A549 (cell line): ENCODE measurements around the gene OPN1SW.

ENCODE experiments used
- BHLHE40 ChIP-seq: IDR thresholded peaks from 2 replicates; pipeline ENCODE4 v1.6.1; 2012; ENCODE audit warnings: low read depth, low read length, inconsistent platforms
- CHD2 ChIP-seq: fragments of 150-350 bp; IDR thresholded peaks from 2 replicates; pipeline ENCODE4 v1.6.1; 2014; ENCODE audit warnings: low read length; ENCODE audit not compliant: partially characterized antibody
- EP300 ChIP-seq, 2 experiments: fragments of >200 bp; sonication (Bioruptor Twin); formaldehyde crosslinking; IDR thresholded peaks; 2 replicates in 1 of 2; 3 replicates in 1 of 2; pipeline ENCODE4 v1.6.1; 2016 to 2017
- HDAC2 ChIP-seq: fragments of 200-600 bp; sonication (generic); IDR thresholded peaks from 2 replicates; pipeline ENCODE4 v1.6.1; 2016
- JUNB ChIP-seq: fragments of >200 bp; sonication (Bioruptor Twin); formaldehyde crosslinking; IDR thresholded peaks from 2 replicates; pipeline ENCODE4 v1.6.1; 2016
- KDM1A ChIP-seq: fragments of 200-600 bp; sonication (generic); IDR thresholded peaks from 2 replicates; pipeline ENCODE4 v1.6.1; 2016; ENCODE audit warnings: low read depth, mild to moderate bottlenecking
- MAZ ChIP-seq: fragments of 150-350 bp; IDR thresholded peaks from 2 replicates; pipeline ENCODE4 v1.6.1; 2014; ENCODE audit warnings: antibody characterized with exemption, low read depth, low read length, borderline replicate concordance
- MYC ChIP-seq: IDR thresholded peaks from 2 replicates; pipeline ENCODE4 v1.6.1; 2012; ENCODE audit warnings: mild to moderate bottlenecking, inconsistent platforms, low read length, improper control_type of control experiment, borderline replicate concordance
- POLR2A ChIP-seq: IDR thresholded peaks from 2 replicates; pipeline ENCODE4 v1.6.1; 2012; ENCODE audit warnings: mild to moderate bottlenecking, low read length
- RFX5 ChIP-seq: fragments of 450-650 bp; IDR thresholded peaks from 2 replicates; pipeline ENCODE4 v1.7.1; 2014; ENCODE audit warnings: antibody characterized with exemption, mild to moderate bottlenecking, moderate library complexity
- RNF2 ChIP-seq: fragments of 200-600 bp; sonication (generic); IDR thresholded peaks from 2 replicates; pipeline ENCODE4 v1.6.1; 2016; ENCODE audit warnings: low read depth, mild to moderate bottlenecking, antibody characterized with exemption, moderate library complexity, borderline replicate concordance
- ZFP36 ChIP-seq: fragments of 450-650 bp; IDR thresholded peaks from 2 replicates; pipeline ENCODE4 v1.6.1; 2014; ENCODE audit warnings: borderline replicate concordance; ENCODE audit not compliant: partially characterized antibody
- TF ChIP-seq, protein P1 (sequence below): fragments of >200 bp; sonication (Bioruptor Twin); formaldehyde crosslinking; IDR thresholded peaks from 3 replicates; pipeline ENCODE4 v1.5.1; 2016
- TF ChIP-seq, protein P2 (sequence below): IDR thresholded peaks from 2 replicates; pipeline ENCODE4 v1.6.1; 2012

GRCh38 chr7:128737441-128737840 lies 38.2 kb downstream of the OPN1SW start:
- TF ChIP-seq BHLHE40 (no peak), JUNB (no peak), POLR2A (no peak), ZFP36 (no peak), EP300 (IDR thresholded peaks at IDR 0.05) (no peak), RFX5 (no peak), MYC (no peak), RNF2 (no peak), HDAC2 (no peak), KDM1A (no peak), MAZ (no peak), CHD2 (no peak)
- TF ChIP-seq, protein P1, sequence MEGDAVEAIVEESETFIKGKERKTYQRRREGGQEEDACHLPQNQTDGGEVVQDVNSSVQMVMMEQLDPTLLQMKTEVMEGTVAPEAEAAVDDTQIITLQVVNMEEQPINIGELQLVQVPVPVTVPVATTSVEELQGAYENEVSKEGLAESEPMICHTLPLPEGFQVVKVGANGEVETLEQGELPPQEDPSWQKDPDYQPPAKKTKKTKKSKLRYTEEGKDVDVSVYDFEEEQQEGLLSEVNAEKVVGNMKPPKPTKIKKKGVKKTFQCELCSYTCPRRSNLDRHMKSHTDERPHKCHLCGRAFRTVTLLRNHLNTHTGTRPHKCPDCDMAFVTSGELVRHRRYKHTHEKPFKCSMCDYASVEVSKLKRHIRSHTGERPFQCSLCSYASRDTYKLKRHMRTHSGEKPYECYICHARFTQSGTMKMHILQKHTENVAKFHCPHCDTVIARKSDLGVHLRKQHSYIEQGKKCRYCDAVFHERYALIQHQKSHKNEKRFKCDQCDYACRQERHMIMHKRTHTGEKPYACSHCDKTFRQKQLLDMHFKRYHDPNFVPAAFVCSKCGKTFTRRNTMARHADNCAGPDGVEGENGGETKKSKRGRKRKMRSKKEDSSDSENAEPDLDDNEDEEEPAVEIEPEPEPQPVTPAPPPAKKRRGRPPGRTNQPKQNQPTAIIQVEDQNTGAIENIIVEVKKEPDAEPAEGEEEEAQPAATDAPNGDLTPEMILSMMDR = no peak
- TF ChIP-seq, protein P2, sequence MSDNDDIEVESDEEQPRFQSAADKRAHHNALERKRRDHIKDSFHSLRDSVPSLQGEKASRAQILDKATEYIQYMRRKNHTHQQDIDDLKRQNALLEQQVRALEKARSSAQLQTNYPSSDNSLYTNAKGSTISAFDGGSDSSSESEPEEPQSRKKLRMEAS = no peak
